Measurements from ENCODE around the gene CACNA2D3.

DNA sequence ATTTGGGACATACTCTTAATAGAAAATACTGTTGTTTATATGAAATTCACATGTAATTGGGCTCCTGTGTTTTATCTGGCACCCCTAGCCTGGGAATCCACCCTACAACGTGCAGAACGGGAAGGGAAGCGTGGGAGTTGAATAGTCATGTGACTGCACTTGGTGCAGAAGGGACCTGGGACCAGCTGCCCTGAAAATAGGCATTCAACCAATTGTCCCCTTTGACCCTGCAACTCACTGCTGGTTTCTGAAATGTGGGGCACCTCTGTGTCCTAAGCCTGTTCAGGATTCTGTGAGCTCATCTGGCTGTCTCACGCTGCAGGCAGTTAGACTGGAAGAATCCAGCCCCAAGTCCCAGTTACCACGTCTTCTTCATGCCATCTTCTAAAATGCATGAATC, 79.7 kb downstream of the CACNA2D3 start:
- TF ChIP-seq, protein P1, sequence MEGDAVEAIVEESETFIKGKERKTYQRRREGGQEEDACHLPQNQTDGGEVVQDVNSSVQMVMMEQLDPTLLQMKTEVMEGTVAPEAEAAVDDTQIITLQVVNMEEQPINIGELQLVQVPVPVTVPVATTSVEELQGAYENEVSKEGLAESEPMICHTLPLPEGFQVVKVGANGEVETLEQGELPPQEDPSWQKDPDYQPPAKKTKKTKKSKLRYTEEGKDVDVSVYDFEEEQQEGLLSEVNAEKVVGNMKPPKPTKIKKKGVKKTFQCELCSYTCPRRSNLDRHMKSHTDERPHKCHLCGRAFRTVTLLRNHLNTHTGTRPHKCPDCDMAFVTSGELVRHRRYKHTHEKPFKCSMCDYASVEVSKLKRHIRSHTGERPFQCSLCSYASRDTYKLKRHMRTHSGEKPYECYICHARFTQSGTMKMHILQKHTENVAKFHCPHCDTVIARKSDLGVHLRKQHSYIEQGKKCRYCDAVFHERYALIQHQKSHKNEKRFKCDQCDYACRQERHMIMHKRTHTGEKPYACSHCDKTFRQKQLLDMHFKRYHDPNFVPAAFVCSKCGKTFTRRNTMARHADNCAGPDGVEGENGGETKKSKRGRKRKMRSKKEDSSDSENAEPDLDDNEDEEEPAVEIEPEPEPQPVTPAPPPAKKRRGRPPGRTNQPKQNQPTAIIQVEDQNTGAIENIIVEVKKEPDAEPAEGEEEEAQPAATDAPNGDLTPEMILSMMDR (conservative IDR thresholded peaks at IDR 0.05; ENCODE audit: low read depth, low read length) = no peak
- no peak for TF ChIP-seq EZH2 (IDR thresholded peaks at IDR 0.05; ENCODE audit: low read length, unreplicated experiment)
